Measurements from ENCODE around the gene ASTN2. TPM values are rescaled to one million over a fixed set of nuclear protein-coding genes. Genes with fewer than 3 reads are reported as not detected.

The ASTN2 gene
- total RNA-seq, 4 donors from 2014 or later = 3.0 to 7.0 (median 5.2) TPM

DNA sequence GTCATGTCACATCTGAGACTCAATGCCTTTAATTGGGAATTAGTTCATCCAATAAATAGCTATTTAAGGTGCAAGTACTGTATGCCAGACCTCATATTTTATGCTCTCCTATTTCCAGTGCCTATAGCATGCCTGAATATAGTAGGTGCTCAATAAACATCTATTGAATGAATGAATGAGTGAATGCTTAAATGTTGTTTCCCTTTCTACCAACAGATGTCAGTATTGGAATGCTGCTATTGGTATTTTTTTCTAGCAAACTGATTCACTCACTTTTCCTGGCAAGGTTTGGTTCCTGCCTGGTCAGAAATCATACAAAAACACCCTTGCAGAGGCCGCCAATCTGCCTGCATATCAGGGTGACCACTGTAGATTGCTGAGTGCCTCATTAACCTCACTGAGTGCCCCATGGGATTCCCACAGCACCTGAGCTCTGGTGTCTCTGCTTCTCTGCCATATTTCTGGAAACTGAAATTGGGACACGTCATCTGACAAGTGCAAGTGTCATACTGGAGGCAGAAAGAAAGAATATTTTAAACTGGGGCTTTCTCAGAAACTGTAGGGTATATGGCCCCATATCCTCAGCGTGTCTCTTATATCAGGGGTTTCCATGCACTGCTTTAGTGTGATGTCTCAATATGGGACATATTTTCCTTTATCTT, 368.1 kb downstream of the ASTN2 start:
- no peak for DNase-seq
- no peak overlapping the region for H3K4me3 ChIP-seq
- no peaks in the 10 kb centered on the region for H3K36me3 ChIP-seq
- intact Hi-C loops (cut with DNase I; ENCODE audit: low total_unique reads) = no loop called here
- in situ Hi-C loops (cut with MboI; ENCODE audit: low pct_ligation_motif_present in 1 of 4, low pct_unique_long_range_greater_than_20kb in 1 of 4, low sequenced_read_pairs in 3 of 4) = loop anchor here in 2 of 4 donors (25.0 kb wide), 1 partner anchor 91 kb away; no protein-coding TSS in a partner anchor
- H3K27me3 ChIP-seq = no peaks in the 10 kb centered on the region
- WGBS, 2 donors (ENCODE audit: low coverage in 1 of 2) = 78 to 100% methylated on average over 1 to 3 of the region's 3 CpGs
- H3K4me1 ChIP-seq = no peaks in the 10 kb centered on the region
- TF ChIP-seq, protein P1, sequence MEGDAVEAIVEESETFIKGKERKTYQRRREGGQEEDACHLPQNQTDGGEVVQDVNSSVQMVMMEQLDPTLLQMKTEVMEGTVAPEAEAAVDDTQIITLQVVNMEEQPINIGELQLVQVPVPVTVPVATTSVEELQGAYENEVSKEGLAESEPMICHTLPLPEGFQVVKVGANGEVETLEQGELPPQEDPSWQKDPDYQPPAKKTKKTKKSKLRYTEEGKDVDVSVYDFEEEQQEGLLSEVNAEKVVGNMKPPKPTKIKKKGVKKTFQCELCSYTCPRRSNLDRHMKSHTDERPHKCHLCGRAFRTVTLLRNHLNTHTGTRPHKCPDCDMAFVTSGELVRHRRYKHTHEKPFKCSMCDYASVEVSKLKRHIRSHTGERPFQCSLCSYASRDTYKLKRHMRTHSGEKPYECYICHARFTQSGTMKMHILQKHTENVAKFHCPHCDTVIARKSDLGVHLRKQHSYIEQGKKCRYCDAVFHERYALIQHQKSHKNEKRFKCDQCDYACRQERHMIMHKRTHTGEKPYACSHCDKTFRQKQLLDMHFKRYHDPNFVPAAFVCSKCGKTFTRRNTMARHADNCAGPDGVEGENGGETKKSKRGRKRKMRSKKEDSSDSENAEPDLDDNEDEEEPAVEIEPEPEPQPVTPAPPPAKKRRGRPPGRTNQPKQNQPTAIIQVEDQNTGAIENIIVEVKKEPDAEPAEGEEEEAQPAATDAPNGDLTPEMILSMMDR (IDR thresholded peaks at IDR 0.05) = no peak
- TF ChIP-seq POLR2A (IDR thresholded peaks at IDR 0.05) (no peak), EP300 (IDR thresholded peaks at IDR 0.05; ENCODE audit: low read depth) (no peak), POLR2AphosphoS5 (IDR thresholded peaks at IDR 0.05) (no peak)
- H3K27ac ChIP-seq = no peak overlapping the region
- H3K9me3 ChIP-seq = no peaks in the 10 kb centered on the region

DNA sequence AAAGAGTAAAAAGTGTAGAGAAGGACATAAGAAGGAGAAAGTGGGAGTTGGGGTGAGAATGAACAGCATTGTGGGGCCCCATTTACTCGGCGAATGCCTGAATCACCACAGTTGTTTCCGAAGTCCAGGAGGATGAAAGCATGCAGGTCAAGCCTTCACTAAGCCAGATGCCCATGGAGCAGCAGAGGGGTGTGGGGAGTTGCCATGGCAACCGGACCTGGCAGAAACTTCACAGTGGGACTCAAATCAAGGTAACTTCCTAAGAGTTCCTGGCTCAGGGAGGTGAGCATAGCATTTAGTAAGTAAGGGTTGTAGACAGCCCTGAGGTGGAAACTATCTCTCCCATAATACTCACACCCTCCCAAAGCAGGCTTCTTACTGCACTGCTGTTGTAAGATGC, 370.6 kb downstream of the ASTN2 start:
- H3K36me3 ChIP-seq = no peaks in the 10 kb centered on the region

DNA sequence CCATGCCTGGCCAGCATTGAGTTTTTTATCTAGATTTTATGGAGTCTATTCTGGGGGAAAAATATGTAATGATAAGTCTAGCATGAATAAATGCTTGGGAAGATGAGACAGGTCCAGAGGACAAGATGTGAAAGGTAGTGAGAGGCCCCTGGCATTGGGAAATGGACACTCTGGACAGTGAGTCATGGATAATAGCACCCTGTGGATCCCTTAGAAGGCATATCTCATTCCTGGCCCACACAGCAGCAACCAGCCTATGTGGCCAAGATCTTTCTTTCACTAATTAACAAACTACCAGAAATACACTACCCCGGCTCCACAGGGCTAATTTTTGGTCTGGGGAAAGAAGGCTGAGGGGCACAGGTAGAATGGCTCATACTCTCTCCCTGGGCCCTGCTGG, 371.7 kb downstream of the ASTN2 start:
- WGBS, 2 donors (ENCODE audit: low coverage in 1 of 2) = 80% methylated on average over 1 of the region's 1 CpG; no CpG with 5 or more reads in 1 of the 2 donors
- H3K27me3 ChIP-seq = no peaks in the 10 kb centered on the region
- no peak for DNase-seq
- no peaks in the 10 kb centered on the region for H3K4me1 ChIP-seq
- H3K4me3 ChIP-seq = no peak overlapping the region
- H3K9me3 ChIP-seq = no peaks in the 10 kb centered on the region
- H3K27ac ChIP-seq = no peak overlapping the region
- TF ChIP-seq POLR2AphosphoS5 (IDR thresholded peaks at IDR 0.05) (no peak), POLR2A (IDR thresholded peaks at IDR 0.05) (no peak), EP300 (IDR thresholded peaks at IDR 0.05; ENCODE audit: low read depth) (no peak)
- TF ChIP-seq, protein P1 (IDR thresholded peaks at IDR 0.05) = no peak
- no peaks in the 10 kb centered on the region for H3K36me3 ChIP-seq
- in situ Hi-C loops (cut with MboI; ENCODE audit: low pct_ligation_motif_present in 1 of 4, low pct_unique_long_range_greater_than_20kb in 1 of 4, low sequenced_read_pairs in 3 of 4) (loop anchor here in 2 of 4 donors (25.0 kb wide), 1 partner anchor 94 kb away; no protein-coding TSS in a partner anchor), intact Hi-C loops (cut with DNase I; ENCODE audit: low total_unique reads) (no loop called here)

More for the DNA sequence above, 370.6 kb downstream of the ASTN2 start:
- no peak for TF ChIP-seq POLR2A (IDR thresholded peaks at IDR 0.05)
- no peak for TF ChIP-seq EP300 (IDR thresholded peaks at IDR 0.05; ENCODE audit: low read depth)
- TF ChIP-seq, protein P1 (IDR thresholded peaks at IDR 0.05) = no peak
- no peak for TF ChIP-seq POLR2AphosphoS5 (IDR thresholded peaks at IDR 0.05)
- in situ Hi-C loops (cut with MboI; ENCODE audit: low pct_ligation_motif_present in 1 of 4, low pct_unique_long_range_greater_than_20kb in 1 of 4, low sequenced_read_pairs in 3 of 4) (loop anchor here in 2 of 4 donors (25.0 kb wide), 1 partner anchor 93 kb away; no protein-coding TSS in a partner anchor), intact Hi-C loops (cut with DNase I; ENCODE audit: low total_unique reads) (no loop called here)
- Histone ChIP-seq H3K27me3 (no peaks in the 10 kb centered on the region), H3K4me1 (no peaks in the 10 kb centered on the region), H3K9me3 (no peaks in the 10 kb centered on the region), H3K27ac (no peak overlapping the region), H3K4me3 (no peak overlapping the region)
- no peak for DNase-seq
- WGBS, 2 donors (ENCODE audit: low coverage in 1 of 2) = 38 to 48% methylated on average over 4 of the region's 4 CpGs

DNA sequence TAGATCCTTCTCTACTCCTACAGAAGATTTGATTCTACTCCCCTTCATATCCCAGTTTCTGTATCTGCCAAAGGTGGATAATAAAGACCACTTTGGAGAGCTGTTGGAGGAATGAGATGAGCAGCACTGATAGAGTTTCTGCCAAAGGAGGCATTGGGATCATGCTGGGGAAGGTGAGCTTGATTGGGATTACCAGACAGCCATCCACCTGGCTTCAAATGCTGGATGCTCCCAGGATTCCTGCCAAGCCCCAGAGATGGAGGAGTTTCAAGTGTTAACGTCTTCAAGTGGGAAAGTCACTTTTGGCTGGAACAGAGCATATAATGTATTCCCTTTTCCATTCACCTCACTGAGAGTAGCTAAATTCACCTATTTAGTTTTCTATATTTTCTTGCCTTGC, 379.3 kb downstream of the ASTN2 start:
- TF ChIP-seq EP300 (IDR thresholded peaks at IDR 0.05; ENCODE audit: low read depth) (no peak), POLR2A (IDR thresholded peaks at IDR 0.05) (no peak), POLR2AphosphoS5 (IDR thresholded peaks at IDR 0.05) (no peak)
- intact Hi-C loops (cut with DNase I; ENCODE audit: low total_unique reads) (no loop called here), in situ Hi-C loops (cut with MboI; ENCODE audit: low pct_ligation_motif_present in 1 of 4, low pct_unique_long_range_greater_than_20kb in 1 of 4, low sequenced_read_pairs in 3 of 4) (loop anchor here in 2 of 4 donors (25.0 kb wide), 1 partner anchor 102 kb away; no protein-coding TSS in a partner anchor)
- H3K4me1 ChIP-seq = no peaks in the 10 kb centered on the region
- H3K27ac ChIP-seq = no peak overlapping the region
- no peaks in the 10 kb centered on the region for H3K36me3 ChIP-seq
- no peak overlapping the region for H3K4me3 ChIP-seq
- H3K9me3 ChIP-seq = no peaks in the 10 kb centered on the region
- DNase-seq = no peak
- H3K27me3 ChIP-seq = no peaks in the 10 kb centered on the region
- WGBS, 2 donors (ENCODE audit: low coverage in 1 of 2) = 44 to 75% methylated on average over 1 of the region's 1 CpG

Measured in transverse colon (tissue), 4 donors.